GM12878 (cell line): Measurements from ENCODE around the gene FTO.

ENCODE experiments used
- CEBPB ChIP-seq, 2 experiments: fragments of 150-350 bp in 1 of 2; IDR thresholded peaks; 2 replicates each; pipeline ENCODE4 v1.6.1; 2012 to 2014; ENCODE audit warnings: low read depth in 2 of 2, low read length in 2 of 2, borderline replicate concordance in 1 of 2, inconsistent platforms in 1 of 2
- CHD2 ChIP-seq: IDR thresholded peaks from 2 replicates; pipeline ENCODE4 v1.6.1; 2011; ENCODE audit warnings: low read depth, low read length, improper control_type of control experiment, borderline replicate concordance
- HDGF ChIP-seq: fragments of 450-650 bp; IDR thresholded peaks from 2 replicates; pipeline ENCODE4 v1.6.1; 2016; ENCODE audit warnings: antibody characterized with exemption
- POLR2A ChIP-seq: IDR thresholded peaks from 2 replicates; pipeline ENCODE4 v1.6.1; 2011; ENCODE audit warnings: low read depth, mild to moderate bottlenecking, low read length
- RAD21 ChIP-seq: IDR thresholded peaks from 2 replicates; pipeline ENCODE4 v1.6.1; 2011; ENCODE audit warnings: mild to moderate bottlenecking, low read depth, low read length, moderate library complexity; ENCODE audit not compliant: insufficient read depth
- SMC3 ChIP-seq: IDR thresholded peaks from 2 replicates; pipeline ENCODE4 v1.6.1; 2011; ENCODE audit warnings: low read length, improper control_type of control experiment, borderline replicate concordance
- SPI1 ChIP-seq: IDR thresholded peaks from 2 replicates; pipeline ENCODE4 v1.6.1; 2011; ENCODE audit warnings: low read depth, mild to moderate bottlenecking, low read length, moderate library complexity, borderline replicate concordance; ENCODE audit not compliant: insufficient read depth
- SRF ChIP-seq, 2 experiments: IDR thresholded peaks; 2 replicates each; pipeline ENCODE4 v1.6.1; 2011; ENCODE audit warnings: low read depth in 2 of 2, low read length in 2 of 2, mild to moderate bottlenecking in 1 of 2, moderate library complexity in 1 of 2
- TAF1 ChIP-seq: IDR thresholded peaks from 2 replicates; pipeline ENCODE4 v1.6.1; 2011; ENCODE audit warnings: mild to moderate bottlenecking, low read depth, low read length, borderline replicate concordance

DNA sequence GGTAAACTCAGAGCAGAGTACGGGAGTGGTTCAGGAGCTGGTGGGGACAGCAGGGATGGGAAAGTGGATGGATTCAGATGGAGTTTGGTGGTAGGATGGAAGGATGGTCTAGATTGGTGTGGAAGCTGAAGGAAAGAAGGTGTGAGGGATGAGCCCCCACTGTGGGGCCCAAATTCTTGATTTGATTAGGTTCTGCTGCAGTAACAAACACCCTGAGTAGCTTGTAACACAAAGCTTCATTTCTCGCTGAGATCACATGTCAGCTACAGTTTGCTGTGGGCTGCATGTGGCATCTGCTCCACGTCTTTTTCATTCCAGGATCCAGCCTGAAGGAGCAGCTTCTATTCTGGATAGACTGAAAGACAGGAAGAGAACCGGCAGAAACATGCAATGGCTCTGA is 438.8 kb downstream of the FTO start:
- no peak for TF ChIP-seq SRF (IDR thresholded peaks at IDR 0.05; ENCODE audit: low read depth in 2 of 2, low read length in 2 of 2)
- no peak for TF ChIP-seq SMC3
- TF ChIP-seq CHD2 = no peak
- no peak for TF ChIP-seq CEBPB (IDR thresholded peaks at IDR 0.05; ENCODE audit: borderline replicate concordance in 1 of 2, low read depth in 2 of 2, low read length in 2 of 2)
- TF ChIP-seq POLR2A = no peak
- TF ChIP-seq TAF1 = no peak
- TF ChIP-seq SPI1 = no peak
- TF ChIP-seq HDGF = no peak
- no peak for TF ChIP-seq RAD21
